NT2/D1 (cell line): ENCODE measurements around the gene NEGR1.

Experiments
- DNase-seq: peaks from one replicate; pipeline ENCODE4 v3.0.0-alpha.2; 2011; ENCODE audit warnings: low read depth, low spot score
- H3K27me3 ChIP-seq: 2 replicates; pipeline ENCODE4 v1.6.0; 2011; ENCODE audit warnings: mild to moderate bottlenecking; ENCODE audit not compliant: insufficient read length, insufficient read depth
- H3K36me3 ChIP-seq: 2 replicates; pipeline ENCODE4 v1.6.1; 2011; ENCODE audit warnings: mild to moderate bottlenecking, low read length, mixed read lengths; ENCODE audit not compliant: insufficient read depth, insufficient read length
- H3K4me1 ChIP-seq: 2 replicates; pipeline ENCODE4 v1.5.1; 2011; ENCODE audit not compliant: insufficient read depth, insufficient read length
- H3K4me3 ChIP-seq: 2 replicates; pipeline ENCODE4 v1.5.1; 2011; ENCODE audit warnings: low read depth; ENCODE audit not compliant: insufficient read length
- H3K9ac ChIP-seq: 2 replicates; pipeline ENCODE4 v1.6.0; 2011; ENCODE audit warnings: low read depth; ENCODE audit not compliant: insufficient read length
- H3K9me3 ChIP-seq: 2 replicates; pipeline ENCODE4 v1.5.1; 2011; ENCODE audit warnings: mild to moderate bottlenecking, low read length; ENCODE audit not compliant: insufficient read depth
- SUZ12 ChIP-seq: IDR thresholded peaks from 2 replicates; pipeline ENCODE4 v1.6.1; 2011; ENCODE audit not compliant: insufficient read length, insufficient read depth; ENCODE audit errors: extremely low read depth
- YY1 ChIP-seq: IDR thresholded peaks from 2 replicates; pipeline ENCODE4 v1.6.1; 2011; ENCODE audit not compliant: insufficient read length, insufficient read depth
- ZNF274 ChIP-seq: IDR thresholded peaks from 2 replicates; pipeline ENCODE4 v1.6.1; 2011; ENCODE audit warnings: mild to moderate bottlenecking, low read depth, low read length

NEGR1 gene

GRCh38 chr1:71882637-71883036 lies 399.7 kb downstream of the NEGR1 start:
- no peaks in the 10 kb centered on the region; the same call in 1 of the 2 replicates for H3K9me3 ChIP-seq
- H3K36me3 ChIP-seq, result no peaks in the 10 kb centered on the region
- no peak overlapping the region for H3K9ac ChIP-seq
- TF ChIP-seq SUZ12, result no peak
- no peak for TF ChIP-seq YY1
- H3K27me3 ChIP-seq, result no peaks in the 10 kb centered on the region
- no peak overlapping the region for H3K4me3 ChIP-seq
- no peak for DNase-seq
- H3K4me1 ChIP-seq, result no peaks in the 10 kb centered on the region

DNA sequence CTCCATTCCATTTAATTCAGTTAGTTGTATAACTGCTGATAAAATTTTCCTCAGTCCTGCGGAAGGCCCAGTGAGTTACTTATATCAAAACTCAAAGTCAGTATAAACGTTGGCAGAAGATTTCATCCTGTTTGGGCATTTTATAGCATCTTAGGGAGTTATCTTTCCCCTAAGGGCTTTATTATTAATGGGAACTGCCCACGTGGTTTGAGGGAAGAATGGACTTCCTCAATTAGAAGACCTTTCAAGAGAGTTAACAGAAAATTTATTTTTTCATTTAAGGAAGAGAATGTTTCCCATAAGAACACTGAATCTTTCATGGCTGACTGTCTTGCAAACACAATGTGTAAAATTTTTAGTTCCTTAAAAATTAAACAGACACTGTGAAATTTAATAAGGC lies 400.1 kb downstream of the NEGR1 start:
- no peak for DNase-seq
- H3K36me3 ChIP-seq, result no peaks in the 10 kb centered on the region
- TF ChIP-seq SUZ12 (no peak), YY1 (no peak), ZNF274 (no peak)
- no peaks in the 10 kb centered on the region for H3K4me1 ChIP-seq
- H3K4me3 ChIP-seq, result no peak overlapping the region
- no peaks in the 10 kb centered on the region; the same call in 1 of the 2 replicates for H3K9me3 ChIP-seq
- no peaks in the 10 kb centered on the region for H3K27me3 ChIP-seq
- no peak overlapping the region for H3K9ac ChIP-seq

DNA sequence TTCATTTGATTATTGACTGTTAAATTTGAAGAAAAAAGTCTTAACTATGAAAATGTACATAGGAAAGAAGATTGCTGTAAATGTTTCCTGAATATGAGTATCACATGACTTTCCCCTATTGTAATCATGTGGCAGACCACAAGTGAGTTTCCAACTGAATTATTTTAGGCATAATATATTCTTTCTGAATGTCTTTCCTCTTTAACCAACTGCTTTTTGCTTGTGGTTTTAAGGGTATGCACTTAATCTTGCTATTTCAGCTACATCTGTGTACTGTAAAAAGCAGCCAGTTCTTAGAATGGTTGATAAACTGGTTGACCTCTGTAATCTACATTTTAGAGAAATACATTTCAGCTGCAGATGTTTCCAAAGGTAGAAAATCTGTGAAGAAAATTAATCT lies 400.7 kb downstream of the NEGR1 start:
- H3K9ac ChIP-seq, result no peak overlapping the region
- H3K4me3 ChIP-seq, result no peak overlapping the region
- no peaks in the 10 kb centered on the region for H3K4me1 ChIP-seq
- H3K9me3 ChIP-seq, result no peaks in the 10 kb centered on the region; the same call in 1 of the 2 replicates
- H3K36me3 ChIP-seq, result no peaks in the 10 kb centered on the region
- TF ChIP-seq SUZ12 (no peak), YY1 (no peak), ZNF274 (no peak)
- DNase-seq, result no peak
- H3K27me3 ChIP-seq, result no peaks in the 10 kb centered on the region

GRCh38 chr1:71869326-71869725 lies 413.0 kb downstream of the NEGR1 start:
- TF ChIP-seq ZNF274 (no peak), YY1 (no peak), SUZ12 (no peak)
- no peak overlapping the region for H3K4me3 ChIP-seq
- no peaks in the 10 kb centered on the region for H3K4me1 ChIP-seq
- H3K9ac ChIP-seq, result no peak overlapping the region
- H3K9me3 ChIP-seq, result no peaks in the 10 kb centered on the region
- H3K27me3 ChIP-seq, result no peaks in the 10 kb centered on the region
- no peak for DNase-seq
- no peaks in the 10 kb centered on the region for H3K36me3 ChIP-seq

GRCh38 chr1:71862756-71863155 lies 419.6 kb downstream of the NEGR1 start:
- H3K9ac ChIP-seq, result no peak overlapping the region
- no peak overlapping the region for H3K4me3 ChIP-seq
- no peak for DNase-seq
- no peak for TF ChIP-seq ZNF274
- H3K4me1 ChIP-seq, result no peaks in the 10 kb centered on the region
- H3K9me3 ChIP-seq, result no peaks in the 10 kb centered on the region
- no peaks in the 10 kb centered on the region for H3K27me3 ChIP-seq
- H3K36me3 ChIP-seq, result no peaks in the 10 kb centered on the region

DNA sequence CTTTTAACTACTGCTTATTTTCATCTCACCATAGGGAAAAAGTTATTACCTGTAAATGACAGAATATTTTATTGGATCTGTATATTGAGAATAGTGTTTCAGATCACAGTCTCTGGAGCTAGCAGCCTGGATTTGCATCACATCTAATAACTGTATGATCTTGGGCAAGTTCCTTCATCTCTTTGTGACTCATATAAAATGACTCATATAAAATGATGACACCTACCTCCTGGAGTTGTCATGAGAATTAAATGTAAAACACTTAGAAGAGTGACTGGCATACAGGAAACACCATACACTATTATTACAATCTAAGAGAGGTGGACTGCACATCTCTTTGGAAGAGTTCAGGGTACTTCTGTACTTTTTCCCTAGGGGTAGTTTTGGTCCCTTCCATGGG lies 421.3 kb downstream of the NEGR1 start:
- DNase-seq, result no peak
- Histone ChIP-seq H3K4me3 (no peak overlapping the region), H3K9me3 (no peaks in the 10 kb centered on the region), H3K9ac (no peak overlapping the region), H3K27me3 (no peaks in the 10 kb centered on the region), H3K4me1 (no peaks in the 10 kb centered on the region), H3K36me3 (no peaks in the 10 kb centered on the region)
- TF ChIP-seq SUZ12 (no peak), ZNF274 (no peak), YY1 (no peak)

DNA sequence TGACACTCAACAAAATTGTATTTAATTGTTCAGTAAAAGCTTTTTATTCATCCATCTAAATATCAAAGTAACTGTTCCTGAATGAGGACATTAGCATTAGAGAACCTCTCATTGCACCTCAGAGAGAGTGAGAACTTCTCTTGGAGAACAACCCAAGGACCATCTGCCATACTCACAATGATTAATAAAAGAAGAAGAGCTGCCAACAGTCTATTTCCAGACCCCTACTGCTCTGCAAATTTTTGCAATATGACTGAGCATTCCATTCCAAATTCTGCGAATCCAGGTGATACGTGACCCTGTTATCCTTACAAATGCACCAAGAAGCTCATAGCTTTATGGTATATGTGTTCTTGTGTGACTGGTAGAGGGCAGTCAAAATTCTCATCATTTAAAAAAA lies 422.5 kb downstream of the NEGR1 start:
- H3K36me3 ChIP-seq, result no peaks in the 10 kb centered on the region
- TF ChIP-seq SUZ12 (no peak), ZNF274 (no peak), YY1 (no peak)
- DNase-seq, result no peak
- H3K4me1 ChIP-seq, result no peaks in the 10 kb centered on the region
- H3K9ac ChIP-seq, result no peak overlapping the region
- no peaks in the 10 kb centered on the region for H3K9me3 ChIP-seq
- no peaks in the 10 kb centered on the region for H3K27me3 ChIP-seq
- H3K4me3 ChIP-seq, result no peak overlapping the region

- no peak for DNase-seq
- TF ChIP-seq SUZ12, result no peak
- TF ChIP-seq ZNF274, result no peak
- TF ChIP-seq YY1, result no peak
- H3K4me3 ChIP-seq, result no peak overlapping the region
Measured at GRCh38 chr1:71857862-71858261, 424.5 kb downstream of the NEGR1 start.

DNA sequence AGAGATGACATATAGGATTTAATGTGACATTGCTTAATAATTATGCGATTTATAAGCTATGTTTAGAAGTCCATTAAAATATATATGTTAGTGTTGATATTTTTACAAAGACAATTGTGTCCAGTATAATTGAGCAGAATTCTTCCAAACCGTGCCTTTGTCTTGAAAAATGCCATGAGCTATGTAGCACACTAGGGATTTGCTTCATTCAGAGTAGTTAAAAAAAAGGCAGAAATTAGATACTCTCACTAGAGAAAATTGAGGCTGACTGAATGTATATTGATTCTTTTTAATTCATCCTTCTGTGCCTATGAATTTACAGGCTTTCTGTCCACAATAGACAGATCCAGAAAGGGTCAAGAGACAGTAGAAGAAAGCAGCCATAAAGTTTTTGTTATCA lies 429.0 kb downstream of the NEGR1 start:
- Histone ChIP-seq H3K4me1 (no peaks in the 10 kb centered on the region), H3K36me3 (no peaks in the 10 kb centered on the region), H3K9me3 (no peaks in the 10 kb centered on the region), H3K4me3 (no peak overlapping the region), H3K9ac (no peak overlapping the region), H3K27me3 (no peaks in the 10 kb centered on the region)
- DNase-seq, result no peak
- TF ChIP-seq SUZ12 (no peak), ZNF274 (no peak), YY1 (no peak)

More at GRCh38 chr1:71857862-71858261, 424.5 kb downstream of the NEGR1 start:
- Histone ChIP-seq H3K4me1 (no peaks in the 10 kb centered on the region), H3K9ac (no peak overlapping the region), H3K27me3 (no peaks in the 10 kb centered on the region), H3K9me3 (no peaks in the 10 kb centered on the region), H3K36me3 (no peaks in the 10 kb centered on the region)
